Liver (tissue), 9 donors: ENCODE data around the gene USP49. TPM values are rescaled to one million over a fixed set of nuclear protein-coding genes. Genes with fewer than 3 reads are reported as not detected.

Source experiments
- DNase-seq: peaks from one replicate; pipeline ENCODE4 v3.0.0-alpha.2; 2017; ENCODE audit warnings: low spot score
- H3K27ac ChIP-seq, 2 donors: one replicate each; pipeline ENCODE4 v1.7.0; 2013; ENCODE audit warnings: inconsistent platforms in 2 of 2, low read length in 2 of 2, control low read depth in 1 of 2, low read depth in 1 of 2, mild to moderate bottlenecking in 1 of 2
- H3K27me3 ChIP-seq, 4 donors: one replicate each; pipeline versions ENCODE4 v1.6.1 to v1.7.0; 2013; ENCODE audit warnings: low read length in 3 of 4, inconsistent platforms in 1 of 4, mild to moderate bottlenecking in 1 of 4, moderate library complexity in 1 of 4; ENCODE audit not compliant: control insufficient read depth in 4 of 4, insufficient read depth in 4 of 4
- H3K36me3 ChIP-seq, 4 donors: one replicate each; pipeline versions ENCODE4 v1.6.1 to v1.7.0; 2013; ENCODE audit warnings: low read length in 3 of 4, mild to moderate bottlenecking in 3 of 4, low read depth in 1 of 4, moderate library complexity in 1 of 4; ENCODE audit not compliant: control insufficient read depth in 4 of 4, insufficient read depth in 3 of 4
- H3K4me1 ChIP-seq, 4 donors: one replicate each; pipeline versions ENCODE4 v1.6.1 to v1.7.0; 2013; ENCODE audit warnings: low read length in 3 of 4, mild to moderate bottlenecking in 3 of 4, moderate library complexity in 1 of 4; ENCODE audit not compliant: control insufficient read depth in 4 of 4, insufficient read depth in 4 of 4
- H3K4me3 ChIP-seq, 3 donors: one replicate each; pipeline versions ENCODE4 v1.6.1 to v1.7.0; 2013; ENCODE audit warnings: low read length in 3 of 3, control low read depth in 1 of 3, low read depth in 1 of 3, mild to moderate bottlenecking in 1 of 3
- H3K9ac ChIP-seq, 2 donors: one replicate each; pipeline ENCODE4 v1.7.0; 2013; ENCODE audit warnings: low read length in 2 of 2, mild to moderate bottlenecking in 2 of 2, moderate library complexity in 2 of 2, control low read depth in 1 of 2, low read depth in 1 of 2
- H3K9me3 ChIP-seq, 4 donors: one replicate each; pipeline versions ENCODE4 v1.6.1 to v1.7.0; 2013; ENCODE audit warnings: low read length in 3 of 4; ENCODE audit not compliant: control insufficient read depth in 4 of 4
- EGR1 ChIP-seq, 2 donors: IDR thresholded peaks; 2 replicates each; pipeline ENCODE4 v1.6.1; 2016 to 2018; ENCODE audit warnings: antibody characterized with exemption in 2 of 2, low read depth in 2 of 2
- FOXA1 ChIP-seq: IDR thresholded peaks from 2 replicates; pipeline ENCODE4 v1.6.1; 2016; ENCODE audit warnings: antibody characterized with exemption
- FOXA2 ChIP-seq: IDR thresholded peaks from 2 replicates; pipeline ENCODE4 v1.6.1; 2016; ENCODE audit warnings: antibody characterized with exemption
- GABPA ChIP-seq, 2 donors: IDR thresholded peaks in 1 of 2; conservative IDR thresholded peaks in 1 of 2; 2 replicates each; pipeline ENCODE4 v1.6.1; 2016; ENCODE audit warnings: antibody characterized with exemption in 2 of 2, mild to moderate bottlenecking in 1 of 2, moderate library complexity in 1 of 2
- JUND ChIP-seq, 2 donors: IDR thresholded peaks; 2 replicates each; pipeline ENCODE4 v1.6.1; 2016; ENCODE audit warnings: antibody characterized with exemption in 2 of 2
- NR2F2 ChIP-seq: IDR thresholded peaks from 2 replicates; pipeline ENCODE4 v1.6.1; 2016; ENCODE audit warnings: antibody characterized with exemption
- SP1 ChIP-seq: IDR thresholded peaks from 2 replicates; pipeline ENCODE4 v1.6.1; 2018; ENCODE audit warnings: antibody characterized with exemption, mild to moderate bottlenecking
- TAF1 ChIP-seq: conservative IDR thresholded peaks from 2 replicates; pipeline ENCODE4 v1.6.1; 2016; ENCODE audit warnings: antibody characterized with exemption, mild to moderate bottlenecking
- YY1 ChIP-seq: IDR thresholded peaks from 2 replicates; pipeline ENCODE4 v1.6.1; 2016; ENCODE audit warnings: antibody characterized with exemption, mild to moderate bottlenecking
- WGBS: extraction: QIAGEN DNeasy Blood & Tissue Kit; methylation state at CpG from one replicate; pipeline ENCODE4 v1.1.7; 2013; 5-methylcytosine and 5-hydroxymethylcytosine counted together
- polyA plus RNA-seq, 2 donors: library from polyadenylated mRNA; stranded (reverse) in 1 of 2; unstranded in 1 of 2; fragments of 200-250 nt in 1 of 2; fragments of >200 nt in 1 of 2; fragmentation: Nextera tagmentation in 1 of 2; extraction: Ambion mirVana in 1 of 2; gene quantifications; one replicate each; pipeline versions ENCODE4 v1.2.1 to v1.2.3, GENCODE V29; 2013 to 2015
- total RNA-seq, 2 donors: library from RNA; depleted of rRNA; stranded (reverse); fragments of >200 nt; gene quantifications; one replicate each; pipeline ENCODE4 v1.2.3, GENCODE V29; 2014
- TF ChIP-seq, protein P1 (sequence below): fragments of 150-350 bp; IDR thresholded peaks from 2 replicates; pipeline ENCODE4 v1.5.1; 2017; ENCODE audit warnings: improper control_type of control experiment, low read depth, low read length; ENCODE audit not compliant: missing input control
- TF ChIP-seq, protein P2 (sequence below): IDR thresholded peaks from 2 replicates; pipeline ENCODE4 v1.6.1; 2016; ENCODE audit warnings: antibody characterized with exemption
- TF ChIP-seq, protein P3 (sequence below): IDR thresholded peaks from 2 replicates; pipeline ENCODE4 v1.6.1; 2016; ENCODE audit warnings: antibody characterized with exemption
- donor health status: healthy.
- donor health status: healthy.
- donor health status: healthy.
- donor health status: healthy.
- donor health status: healthy.

USP49 gene
- total and polyA plus RNA-seq, 4 donors = 0.33 to 3.4 (median 1.1) TPM

DNA sequence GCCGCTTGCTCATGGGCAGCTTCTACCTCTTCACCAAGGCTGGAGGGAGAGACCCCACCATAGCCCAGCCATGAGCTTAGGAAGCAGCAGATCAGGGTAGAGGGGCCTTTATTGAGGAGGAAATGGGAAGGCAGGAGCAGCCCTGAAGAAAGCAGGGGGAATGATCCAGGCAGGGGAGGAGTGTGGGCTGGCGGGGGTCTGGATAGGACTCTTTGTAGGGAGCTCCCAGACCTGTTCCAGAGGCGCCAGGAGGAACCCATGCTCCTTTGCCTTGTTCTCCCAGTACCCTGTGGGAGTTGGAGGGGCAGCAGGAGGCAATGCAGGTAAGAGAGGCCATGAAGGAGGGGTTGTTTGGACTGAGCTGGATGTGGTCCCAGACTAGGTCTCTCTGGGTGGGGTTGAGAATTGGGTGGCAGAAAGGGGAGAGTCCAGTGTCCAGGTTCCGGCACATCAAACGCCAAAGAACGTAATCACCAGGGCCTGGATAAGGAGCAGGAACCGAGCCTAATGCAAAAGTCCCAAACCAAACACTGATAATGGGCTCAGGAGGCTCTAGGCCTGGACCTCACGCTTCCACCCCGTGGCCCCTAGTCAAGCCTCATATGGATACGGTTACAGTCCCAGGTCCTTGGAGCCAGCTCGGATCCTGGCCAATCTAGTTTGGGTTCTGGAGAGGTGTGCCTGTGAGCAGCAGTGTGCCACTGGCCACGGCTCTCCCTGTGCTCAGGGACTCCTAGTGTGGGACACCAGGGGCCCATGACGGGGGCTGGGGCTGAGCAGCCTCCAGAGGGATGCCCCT lies 135.9 kb downstream of the USP49 start:
- 90% methylated on average over 13 of the region's 13 CpGs for WGBS
- Histone ChIP-seq H3K27me3 (no peaks in the 10 kb centered on the region), H3K27ac (no peak overlapping the region), H3K9ac (no peak overlapping the region), H3K9me3 (no peaks in the 10 kb centered on the region), H3K36me3 (no peaks in the 10 kb centered on the region), H3K4me1 (no peaks in the 10 kb centered on the region), H3K4me3 (no peak overlapping the region)
- no peak for DNase-seq
- TF ChIP-seq JUND (IDR thresholded peaks at IDR 0.05) (no peak), TAF1 (no peak)
- TF ChIP-seq, protein P1, sequence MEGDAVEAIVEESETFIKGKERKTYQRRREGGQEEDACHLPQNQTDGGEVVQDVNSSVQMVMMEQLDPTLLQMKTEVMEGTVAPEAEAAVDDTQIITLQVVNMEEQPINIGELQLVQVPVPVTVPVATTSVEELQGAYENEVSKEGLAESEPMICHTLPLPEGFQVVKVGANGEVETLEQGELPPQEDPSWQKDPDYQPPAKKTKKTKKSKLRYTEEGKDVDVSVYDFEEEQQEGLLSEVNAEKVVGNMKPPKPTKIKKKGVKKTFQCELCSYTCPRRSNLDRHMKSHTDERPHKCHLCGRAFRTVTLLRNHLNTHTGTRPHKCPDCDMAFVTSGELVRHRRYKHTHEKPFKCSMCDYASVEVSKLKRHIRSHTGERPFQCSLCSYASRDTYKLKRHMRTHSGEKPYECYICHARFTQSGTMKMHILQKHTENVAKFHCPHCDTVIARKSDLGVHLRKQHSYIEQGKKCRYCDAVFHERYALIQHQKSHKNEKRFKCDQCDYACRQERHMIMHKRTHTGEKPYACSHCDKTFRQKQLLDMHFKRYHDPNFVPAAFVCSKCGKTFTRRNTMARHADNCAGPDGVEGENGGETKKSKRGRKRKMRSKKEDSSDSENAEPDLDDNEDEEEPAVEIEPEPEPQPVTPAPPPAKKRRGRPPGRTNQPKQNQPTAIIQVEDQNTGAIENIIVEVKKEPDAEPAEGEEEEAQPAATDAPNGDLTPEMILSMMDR = no peak

DNA sequence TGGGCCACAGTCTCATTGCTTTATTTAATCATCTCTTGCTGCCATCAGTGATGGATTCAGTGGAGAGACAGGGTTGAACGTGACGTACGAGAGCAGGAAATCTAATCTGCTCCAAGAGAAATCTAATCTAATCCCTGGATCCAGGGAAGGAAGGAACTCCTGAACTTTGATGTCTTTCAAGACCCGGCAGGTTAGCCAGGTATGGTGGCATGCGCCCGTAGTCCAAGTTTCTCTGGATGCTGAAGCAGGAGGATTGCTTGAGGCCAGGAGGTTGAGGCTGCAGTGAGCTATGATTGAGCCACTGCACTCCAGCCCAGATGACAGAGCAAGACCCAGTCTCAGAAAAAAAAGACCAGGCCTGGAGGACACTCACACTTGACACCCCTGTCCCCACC lies 136.5 kb downstream of the USP49 start:
- WGBS = 87% methylated on average over 6 of the region's 6 CpGs
- TF ChIP-seq, protein P1 = no peak
- TF ChIP-seq, protein P2, sequence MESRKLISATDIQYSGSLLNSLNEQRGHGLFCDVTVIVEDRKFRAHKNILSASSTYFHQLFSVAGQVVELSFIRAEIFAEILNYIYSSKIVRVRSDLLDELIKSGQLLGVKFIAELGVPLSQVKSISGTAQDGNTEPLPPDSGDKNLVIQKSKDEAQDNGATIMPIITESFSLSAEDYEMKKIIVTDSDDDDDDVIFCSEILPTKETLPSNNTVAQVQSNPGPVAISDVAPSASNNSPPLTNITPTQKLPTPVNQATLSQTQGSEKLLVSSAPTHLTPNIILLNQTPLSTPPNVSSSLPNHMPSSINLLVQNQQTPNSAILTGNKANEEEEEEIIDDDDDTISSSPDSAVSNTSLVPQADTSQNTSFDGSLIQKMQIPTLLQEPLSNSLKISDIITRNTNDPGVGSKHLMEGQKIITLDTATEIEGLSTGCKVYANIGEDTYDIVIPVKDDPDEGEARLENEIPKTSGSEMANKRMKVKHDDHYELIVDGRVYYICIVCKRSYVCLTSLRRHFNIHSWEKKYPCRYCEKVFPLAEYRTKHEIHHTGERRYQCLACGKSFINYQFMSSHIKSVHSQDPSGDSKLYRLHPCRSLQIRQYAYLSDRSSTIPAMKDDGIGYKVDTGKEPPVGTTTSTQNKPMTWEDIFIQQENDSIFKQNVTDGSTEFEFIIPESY = no peak
- TF ChIP-seq GABPA (IDR thresholded peaks at IDR 0.05 in 1 of 2, conservative IDR thresholded peaks at IDR 0.05 in 1 of 2) = no peak
- no peak for TF ChIP-seq SP1
- TF ChIP-seq EGR1 (IDR thresholded peaks at IDR 0.05; ENCODE audit: low read depth in 2 of 2) = no peak
- TF ChIP-seq, protein P3, sequence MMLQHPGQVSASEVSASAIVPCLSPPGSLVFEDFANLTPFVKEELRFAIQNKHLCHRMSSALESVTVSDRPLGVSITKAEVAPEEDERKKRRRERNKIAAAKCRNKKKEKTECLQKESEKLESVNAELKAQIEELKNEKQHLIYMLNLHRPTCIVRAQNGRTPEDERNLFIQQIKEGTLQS = no peak
- no peak for TF ChIP-seq NR2F2
- TF ChIP-seq FOXA1 = no peak
- no peak for TF ChIP-seq JUND (IDR thresholded peaks at IDR 0.05)
- no peak for TF ChIP-seq FOXA2
- TF ChIP-seq YY1 = no peak
- no peak for TF ChIP-seq TAF1

More for the DNA sequence above, 136.5 kb downstream of the USP49 start:
- no peaks in the 10 kb centered on the region for H3K4me1 ChIP-seq
- H3K27me3 ChIP-seq = no peaks in the 10 kb centered on the region
- no peak overlapping the region for H3K4me3 ChIP-seq
- H3K9me3 ChIP-seq = no peaks in the 10 kb centered on the region
- H3K27ac ChIP-seq = no peak overlapping the region
- no peaks in the 10 kb centered on the region for H3K36me3 ChIP-seq
- DNase-seq = no peak
- no peak overlapping the region for H3K9ac ChIP-seq
